ENCODE results near the gene NRCAM.

DNA sequence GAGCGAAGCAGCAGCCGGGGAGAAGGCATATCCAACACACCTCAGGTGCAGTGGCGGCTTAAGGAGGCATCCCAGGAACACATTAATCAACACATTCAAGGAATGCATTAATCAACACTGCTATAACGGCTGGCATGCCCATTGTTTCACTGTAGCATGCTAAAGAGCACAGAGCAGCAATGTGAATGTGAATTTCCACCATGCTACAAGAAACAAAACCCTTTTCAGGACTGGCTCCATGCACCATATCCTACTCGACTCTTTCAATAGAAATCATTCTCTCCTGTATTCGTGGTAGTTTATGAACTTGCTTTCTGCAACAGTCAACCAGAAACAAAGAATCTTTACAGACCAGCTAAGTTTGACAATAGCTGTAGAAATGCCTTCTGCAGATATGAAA lies 149.0 kb downstream of the NRCAM start:
- no peak for TF ChIP-seq POLR2A (IDR thresholded peaks at IDR 0.05)
- TF ChIP-seq, protein P1, sequence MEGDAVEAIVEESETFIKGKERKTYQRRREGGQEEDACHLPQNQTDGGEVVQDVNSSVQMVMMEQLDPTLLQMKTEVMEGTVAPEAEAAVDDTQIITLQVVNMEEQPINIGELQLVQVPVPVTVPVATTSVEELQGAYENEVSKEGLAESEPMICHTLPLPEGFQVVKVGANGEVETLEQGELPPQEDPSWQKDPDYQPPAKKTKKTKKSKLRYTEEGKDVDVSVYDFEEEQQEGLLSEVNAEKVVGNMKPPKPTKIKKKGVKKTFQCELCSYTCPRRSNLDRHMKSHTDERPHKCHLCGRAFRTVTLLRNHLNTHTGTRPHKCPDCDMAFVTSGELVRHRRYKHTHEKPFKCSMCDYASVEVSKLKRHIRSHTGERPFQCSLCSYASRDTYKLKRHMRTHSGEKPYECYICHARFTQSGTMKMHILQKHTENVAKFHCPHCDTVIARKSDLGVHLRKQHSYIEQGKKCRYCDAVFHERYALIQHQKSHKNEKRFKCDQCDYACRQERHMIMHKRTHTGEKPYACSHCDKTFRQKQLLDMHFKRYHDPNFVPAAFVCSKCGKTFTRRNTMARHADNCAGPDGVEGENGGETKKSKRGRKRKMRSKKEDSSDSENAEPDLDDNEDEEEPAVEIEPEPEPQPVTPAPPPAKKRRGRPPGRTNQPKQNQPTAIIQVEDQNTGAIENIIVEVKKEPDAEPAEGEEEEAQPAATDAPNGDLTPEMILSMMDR (IDR thresholded peaks at IDR 0.05): no peak
- no peak for TF ChIP-seq EP300 (IDR thresholded peaks at IDR 0.05)
- TF ChIP-seq POLR2AphosphoS5 (IDR thresholded peaks at IDR 0.05): no peak

Measured in gastroesophageal sphincter (tissue), 3 donors.